Activated naive CD4-positive, alpha-beta T cell treated with Interleukin-2 at 50 U/mL for 16 hours (primary cell): ENCODE measurements around the gene PSMA6.
"Not testable (repeated sequence)": the region's sequence is repeated elsewhere in the genome, so short reads cannot be mapped to it uniquely, and the experiment has no call there.

ENCODE experiments used
- DNase-seq: peaks from one replicate; pipeline ENCODE4 v3.0.0-alpha.2; 2020

Gene PSMA6

GRCh38 chr14:35346738-35347322, 54.6 kb downstream of the PSMA6 start:
- no peak for DNase-seq

GRCh38 chr14:35347323-35348043, 55.3 kb downstream of the PSMA6 start:
- DNase-seq = no peak

GRCh38 chr14:35348044-35348380, 55.8 kb downstream of the PSMA6 start:
- DNase-seq = not testable (repeated sequence)

- DNase-seq = no peak
These were observed 57.5 kb downstream of the PSMA6 start for GRCh38 chr14:35349496-35350365.

GRCh38 chr14:35351497-35351896, 59.3 kb downstream of the PSMA6 start:
- DNase-seq = no peak

GRCh38 chr14:35351897-35352273, 59.7 kb downstream of the PSMA6 start:
- no peak for DNase-seq

GRCh38 chr14:35352274-35353233, 60.4 kb downstream of the PSMA6 start:
- DNase-seq = no peak

GRCh38 chr14:35353409-35354172, 61.4 kb downstream of the PSMA6 start:
- no peak for DNase-seq

- DNase-seq = not testable (repeated sequence)
These were observed 63.1 kb downstream of the PSMA6 start for GRCh38 chr14:35355235-35355634.

GRCh38 chr14:35355981-35356841, 64.0 kb downstream of the PSMA6 start:
- peak; percentile 52 for DNase-seq

- DNase-seq = not testable (repeated sequence)
These were observed 67.5 kb downstream of the PSMA6 start for GRCh38 chr14:35359655-35360054.

- no peak for DNase-seq
These were observed 68.9 kb downstream of the PSMA6 start for GRCh38 chr14:35361141-35361480.

- no peak for DNase-seq
These were observed 70.3 kb downstream of the PSMA6 start for GRCh38 chr14:35362450-35362849.

- no peak for DNase-seq
These were observed 70.8 kb downstream of the PSMA6 start for GRCh38 chr14:35362911-35363374.

GRCh38 chr14:35365130-35366055, 73.2 kb downstream of the PSMA6 start:
- peak; percentile 83 for DNase-seq

GRCh38 chr14:35366056-35366451, 73.9 kb downstream of the PSMA6 start:
- peak; percentile 26 for DNase-seq

- DNase-seq = no peak
These were observed 74.4 kb downstream of the PSMA6 start for GRCh38 chr14:35366521-35366976.

- DNase-seq = no peak
These were observed 74.8 kb downstream of the PSMA6 start for GRCh38 chr14:35367056-35367372.
